ENCODE data around the gene ZPLD1. TPM values are rescaled to one million over a fixed set of nuclear protein-coding genes. Genes with fewer than 3 reads are reported as not detected.

The ZPLD1 gene
- total RNA-seq, 1 experiment from 2014 or later, result not detected

DNA sequence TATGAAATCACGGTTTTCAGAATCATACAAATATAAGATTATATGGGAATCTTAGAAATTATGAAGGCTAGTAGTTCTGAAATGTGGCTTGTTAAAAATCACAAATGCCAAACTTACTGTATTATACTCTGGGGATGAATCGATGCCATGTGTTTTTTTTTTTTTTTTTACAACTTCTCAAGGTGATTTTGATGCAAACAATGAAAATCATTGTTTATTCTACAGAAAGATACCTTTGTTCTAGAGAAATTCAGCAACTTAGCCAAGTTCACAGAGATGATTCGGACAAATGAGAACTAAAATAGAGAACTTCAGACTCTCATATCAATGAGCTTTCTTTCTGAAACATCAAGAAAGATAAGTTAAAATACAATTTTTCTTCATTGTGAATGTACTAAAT, 92.0 kb downstream of the ZPLD1 start:
- in situ Hi-C loops (cut with HindIII; ENCODE audit: low pct_unique_long_range_greater_than_20kb, low sequenced_read_pairs), result loop anchor here (25.0 kb wide), 2 partner anchors 290 to 715 kb away; no protein-coding TSS in a partner anchor
- no peaks in the 10 kb centered on the region for H3K9me3 ChIP-seq (ENCODE audit: control insufficient read depth, insufficient read depth, low read depth, low read length)
- ChIA-PET POLR2A (no interaction called here), CTCF (no interaction called here)
- no peak for TF ChIP-seq POLR2AphosphoS5 (IDR thresholded peaks at IDR 0.05; ENCODE audit: low read depth, low read length)
- BruUV-seq (replicated peaks), result no TSS peak
- ATAC-seq (no peak), DNase-seq (ENCODE audit: low read depth, low spot score) (no peak)
- H3K4me3 ChIP-seq (ENCODE audit: low read depth in 2 of 2, low read length in 2 of 2), result no peak overlapping the region
- no peaks in the 10 kb centered on the region for H3K4me1 ChIP-seq (ENCODE audit: control insufficient read depth, insufficient read depth, low read length)
- intact Hi-C loops (cut with micrococcal nuclease; ENCODE audit: unreplicated experiment), result no loop called here
- H3K27me3 ChIP-seq (ENCODE audit: control insufficient read depth, insufficient read depth, low read length), result no peaks in the 10 kb centered on the region
- H3K27ac ChIP-seq (ENCODE audit: low read length), result no peak overlapping the region
- no peaks in the 10 kb centered on the region for H3K36me3 ChIP-seq (ENCODE audit: control insufficient read depth, insufficient read depth, low read length)

DNA sequence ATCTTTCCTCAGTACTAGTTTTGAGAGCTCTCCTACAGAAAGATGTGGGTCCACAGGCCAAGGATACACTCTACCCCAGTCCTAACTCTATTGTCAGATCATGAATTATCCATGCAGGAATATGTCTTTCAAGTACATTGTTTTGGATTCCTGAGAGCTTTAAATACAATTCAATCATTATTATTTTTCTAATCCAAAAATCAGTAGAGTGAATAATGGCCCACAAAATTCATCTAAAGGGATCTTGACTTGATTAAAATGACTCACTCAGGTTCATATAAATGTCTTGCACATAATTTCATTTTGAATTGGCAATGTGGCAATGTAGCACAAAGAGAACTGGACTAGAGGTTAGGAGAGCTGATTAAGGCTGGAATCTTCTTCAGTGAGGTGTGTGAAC, 93.9 kb downstream of the ZPLD1 start:
- Histone ChIP-seq H3K9me3 (ENCODE audit: control insufficient read depth, insufficient read depth, low read depth, low read length) (no peaks in the 10 kb centered on the region), H3K4me3 (ENCODE audit: low read depth in 2 of 2, low read length in 2 of 2) (no peak overlapping the region), H3K36me3 (ENCODE audit: control insufficient read depth, insufficient read depth, low read length) (no peaks in the 10 kb centered on the region), H3K4me1 (ENCODE audit: control insufficient read depth, insufficient read depth, low read length) (no peaks in the 10 kb centered on the region), H3K27me3 (ENCODE audit: control insufficient read depth, insufficient read depth, low read length) (no peaks in the 10 kb centered on the region), H3K27ac (ENCODE audit: low read length) (no peak overlapping the region)
- TF ChIP-seq TCF7L2 (IDR thresholded peaks at IDR 0.05; ENCODE audit: low read depth, low read length) (no peak), SIN3A (IDR thresholded peaks at IDR 0.05; ENCODE audit: borderline replicate concordance, insufficient read depth, low read depth, low read length) (no peak), POLR2AphosphoS5 (IDR thresholded peaks at IDR 0.05; ENCODE audit: low read depth, low read length) (no peak)
- ChIA-PET CTCF (interaction anchor here (1.4 kb wide), 1 partner anchor 291 kb away, joined by 9 read pairs; no protein-coding TSS in a partner anchor), POLR2A (no interaction called here)
- in situ Hi-C loops (cut with HindIII; ENCODE audit: low pct_unique_long_range_greater_than_20kb, low sequenced_read_pairs) (loop anchor here (25.0 kb wide), 2 partner anchors 291 to 716 kb away; no protein-coding TSS in a partner anchor), intact Hi-C loops (cut with micrococcal nuclease; ENCODE audit: unreplicated experiment) (no loop called here)
- no TSS peak for BruUV-seq (replicated peaks)
- ATAC-seq, result no peak
- no peak for DNase-seq (ENCODE audit: low read depth, low spot score)

All from Panc1 (cell line).